Upper lobe of right lung (tissue), 1 donor: ENCODE measurements around the gene CCNY. TPM values are rescaled to one million over a fixed set of nuclear protein-coding genes. Genes with fewer than 3 reads are reported as not detected.
A peak's percentile ranks its signal among the peaks of the same experiment; 100 is the strongest.

Experiments
- ATAC-seq: fragments of 200-7000 bp; cut with Tn5 transposase; one replicate; pipeline ENCODE4 v1.9.1; 2020; ENCODE audit warnings: mild to moderate bottlenecking, moderate library complexity
- DNase-seq: peaks from one replicate; pipeline ENCODE4 v3.0.0-alpha.2; 2020
- H3K27ac ChIP-seq: fragments of 200-600 bp; one replicate; pipeline ENCODE4 v1.8.0; 2022
- H3K27me3 ChIP-seq: fragments of 200-600 bp; one replicate; pipeline ENCODE4 v1.8.0; 2022; ENCODE audit warnings: mild to moderate bottlenecking
- H3K36me3 ChIP-seq: fragments of 200-600 bp; one replicate; pipeline ENCODE4 v1.8.0; 2022
- H3K4me1 ChIP-seq: fragments of 200-600 bp; one replicate; pipeline ENCODE4 v1.8.0; 2022
- H3K4me3 ChIP-seq: fragments of 200-600 bp; one replicate; pipeline ENCODE4 v1.8.0; 2022; ENCODE audit warnings: mild to moderate bottlenecking
- H3K9me3 ChIP-seq: fragments of 200-600 bp; one replicate; pipeline ENCODE4 v1.8.0; 2022
- CTCF ChIP-seq: fragments of 200-600 bp; IDR thresholded peaks from one replicate; pipeline ENCODE4 v1.8.0; 2022; ENCODE audit warnings: antibody characterized with exemption
- intact Hi-C: fragments of 100-400 bp; cut with DNase I; formaldehyde crosslinking; loops from one replicate; pipeline ENCODE4 v1.11.0; 2022
- total RNA-seq: library from RNA; stranded (reverse); fragmentation: NEBNext Ultra II Directional; extraction: Animal tissue kit (Norgen Biotek cat#: 25700); gene quantifications from one replicate; pipeline ENCODE4 v1.2.1, GENCODE V29; 2021
- donor health status: DM: no; HTN: yes; CAD: no; lungs with severe emphysema.

Gene CCNY
- total RNA-seq, 1 donor from 2014 or later: 85.4 TPM

DNA sequence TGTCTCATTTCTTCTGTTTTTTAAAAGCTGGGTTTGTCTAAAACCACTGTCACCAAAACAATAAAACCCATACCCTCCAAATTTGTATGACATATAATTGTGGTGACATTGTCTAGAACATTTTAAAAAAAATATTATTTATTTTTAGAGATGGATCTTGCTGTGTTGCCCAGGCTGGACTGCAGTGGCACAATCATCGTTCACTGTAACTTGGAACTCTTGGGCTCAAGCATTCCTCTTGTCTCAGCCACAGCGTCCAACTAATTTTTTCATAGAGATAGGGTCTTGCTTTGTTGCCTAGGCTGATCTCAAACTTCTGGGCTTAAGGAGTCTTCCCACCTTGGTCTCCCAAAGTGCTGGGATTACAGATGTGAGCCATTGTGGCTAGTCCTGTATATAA is 116.5 kb downstream of the CCNY start:
- H3K4me1 ChIP-seq: peaks cover 68% of the 10 kb centered on the region
- ATAC-seq (no peak), DNase-seq (no peak)
- H3K4me3 ChIP-seq: no peak overlapping the region
- no peaks in the 10 kb centered on the region for H3K36me3 ChIP-seq
- no peak for TF ChIP-seq CTCF
- intact Hi-C loops: no loop called here
- no peak overlapping the region for H3K27ac ChIP-seq
- H3K9me3 ChIP-seq: no peaks in the 10 kb centered on the region
- no peaks in the 10 kb centered on the region for H3K27me3 ChIP-seq

DNA sequence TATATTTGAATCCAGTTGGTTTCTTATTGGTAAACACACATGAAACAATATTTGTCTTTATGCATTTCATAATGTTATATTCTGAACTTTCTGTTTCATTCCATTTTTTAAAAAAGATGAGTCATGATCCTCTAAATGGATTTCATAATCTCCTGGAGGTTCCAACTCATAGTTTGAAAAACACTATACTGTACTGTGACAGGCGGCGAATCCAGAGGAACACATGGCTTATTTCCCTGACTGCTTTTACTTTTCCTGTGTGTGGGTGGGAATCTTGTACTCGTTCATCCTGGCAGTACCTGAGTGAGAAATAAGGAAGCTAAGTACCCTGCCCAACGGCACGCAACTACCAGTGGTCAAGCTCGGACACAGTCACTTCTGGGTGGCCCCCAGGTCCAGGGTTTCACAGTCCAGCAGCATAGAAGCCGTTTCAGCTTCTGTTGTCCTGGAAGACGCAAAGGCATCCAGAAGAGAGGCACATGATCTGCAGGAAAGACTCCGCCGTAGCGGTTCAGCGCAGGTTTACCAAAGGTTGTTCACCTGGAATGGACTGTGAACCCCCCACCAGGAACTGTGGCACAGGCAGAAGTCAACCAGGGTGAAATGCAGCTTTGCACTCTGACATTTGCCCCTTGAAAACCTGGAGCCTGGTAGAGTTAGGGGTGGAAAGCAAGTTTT is 117.7 kb downstream of the CCNY start:
- H3K27me3 ChIP-seq: no peaks in the 10 kb centered on the region
- DNase-seq: no peak
- intact Hi-C loops: no loop called here
- no peak for TF ChIP-seq CTCF
- no peaks in the 10 kb centered on the region for H3K9me3 ChIP-seq
- peaks cover 56% of the 10 kb centered on the region for H3K4me1 ChIP-seq
- ATAC-seq: peak; percentile 54
- H3K36me3 ChIP-seq: no peaks in the 10 kb centered on the region
- H3K27ac ChIP-seq: peak overlapping the region; percentile 44
- H3K4me3 ChIP-seq: no peak overlapping the region

GRCh38 chr10:35456153-35456720 is 119.9 kb downstream of the CCNY start:
- DNase-seq: no peak
- no peak for TF ChIP-seq CTCF
- H3K27ac ChIP-seq: no peak overlapping the region
- H3K36me3 ChIP-seq: no peaks in the 10 kb centered on the region
- H3K27me3 ChIP-seq: no peaks in the 10 kb centered on the region
- H3K9me3 ChIP-seq: no peaks in the 10 kb centered on the region
- H3K4me1 ChIP-seq: peaks cover 34% of the 10 kb centered on the region
- intact Hi-C loops: no loop called here
- ATAC-seq: no peak
- H3K4me3 ChIP-seq: no peak overlapping the region

DNA sequence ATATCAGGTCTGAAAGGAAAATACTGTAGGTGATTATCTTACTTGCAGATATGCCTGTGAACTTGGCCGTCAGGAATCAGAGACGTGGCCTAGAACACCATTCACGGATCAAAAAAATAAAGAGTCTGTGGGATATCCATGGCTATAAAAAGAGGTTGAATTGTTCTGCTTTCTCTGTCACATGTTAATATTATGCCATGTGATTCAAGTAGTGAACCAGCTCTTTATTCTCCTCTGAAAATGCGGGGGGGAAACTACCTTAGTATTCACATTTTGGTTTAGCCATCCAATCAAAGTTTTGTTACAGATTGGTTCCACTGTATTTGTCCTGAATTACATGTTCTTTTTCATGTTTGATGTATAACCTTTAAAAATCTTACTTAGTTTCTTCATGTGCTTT is 120.5 kb downstream of the CCNY start:
- intact Hi-C loops: no loop called here

GRCh38 chr10:35458500-35459448 is 122.5 kb downstream of the CCNY start:
- Histone ChIP-seq H3K27ac (no peak overlapping the region), H3K4me1 (peaks cover 32% of the 10 kb centered on the region), H3K27me3 (no peaks in the 10 kb centered on the region), H3K4me3 (no peak overlapping the region), H3K36me3 (no peaks in the 10 kb centered on the region), H3K9me3 (no peaks in the 10 kb centered on the region)
- DNase-seq (no peak), ATAC-seq (peak; percentile 17)
- intact Hi-C loops: no loop called here
- TF ChIP-seq CTCF: no peak

More for the DNA sequence above, 120.5 kb downstream of the CCNY start:
- no peak for TF ChIP-seq CTCF
- Histone ChIP-seq H3K4me3 (no peak overlapping the region), H3K4me1 (peaks cover 28% of the 10 kb centered on the region), H3K27ac (no peak overlapping the region), H3K27me3 (no peaks in the 10 kb centered on the region), H3K36me3 (no peaks in the 10 kb centered on the region), H3K9me3 (no peaks in the 10 kb centered on the region)
- no peak for DNase-seq
- no peak for ATAC-seq
